CD14-positive monocyte (primary cell): ENCODE results near the gene SLC25A45. TPM values are rescaled to one million over a fixed set of nuclear protein-coding genes. Genes with fewer than 3 reads are reported as not detected.
A peak's percentile ranks its signal among the peaks of the same experiment; 100 is the strongest.

Experiments
- DNase-seq, 3 donors: peaks; one replicate each; pipeline ENCODE4 v3.0.0-alpha.2; 2011 to 2022
- H2AFZ ChIP-seq: 2 replicates; pipeline ENCODE4 v1.6.0; 2012; ENCODE audit warnings: mild to moderate bottlenecking, low read depth, low read length, inconsistent platforms; ENCODE audit not compliant: insufficient read depth, poor library complexity, severe bottlenecking
- H3K27ac ChIP-seq, 2 donors: 1 replicate in 1 of 2; 2 replicates in 1 of 2; pipeline ENCODE4 v1.5.1; 2012 to 2013; ENCODE audit warnings: low read length in 2 of 2, control low read depth in 1 of 2, inconsistent platforms in 1 of 2, low read depth in 1 of 2, mild to moderate bottlenecking in 1 of 2
- H3K27me3 ChIP-seq, 2 donors: one replicate each; pipeline versions ENCODE4 v1.6.0 to v1.6.1; 2011 to 2013; ENCODE audit warnings: low read length in 2 of 2; ENCODE audit not compliant: control insufficient read depth in 2 of 2, insufficient read depth in 2 of 2
- H3K36me3 ChIP-seq, 2 donors: replicated peaks in 1 of 2; 1 replicate in 1 of 2; 2 replicates in 1 of 2; pipeline versions ENCODE4 v1.5.1 to v1.6.1; 2012 to 2013; ENCODE audit warnings: low read length in 2 of 2, control low read depth in 1 of 2, inconsistent platforms in 1 of 2, mild to moderate bottlenecking in 1 of 2; ENCODE audit not compliant: insufficient read depth in 2 of 2, control insufficient read depth in 1 of 2
- H3K4me1 ChIP-seq, 2 donors: 1 replicate in 1 of 2; 2 replicates in 1 of 2; pipeline versions ENCODE4 v1.5.1 to v1.6.1; 2012 to 2013; ENCODE audit warnings: low read length in 2 of 2, control low read depth in 1 of 2, inconsistent platforms in 1 of 2, mild to moderate bottlenecking in 1 of 2, moderate library complexity in 1 of 2; ENCODE audit not compliant: insufficient read depth in 2 of 2, control insufficient read depth in 1 of 2
- H3K4me2 ChIP-seq: replicated peaks from 2 replicates; pipeline ENCODE3; 2012; ENCODE audit warnings: low read length, moderate library complexity, mild to moderate bottlenecking; ENCODE audit not compliant: poor library complexity, severe bottlenecking; ENCODE audit errors: extremely low read depth
- H3K4me3 ChIP-seq, 3 experiments: fragments of 200-600 bp in 1 of 3; sonication (generic) in 1 of 3; replicated peaks in 1 of 3; 1 replicate in 2 of 3; 2 replicates in 1 of 3; pipeline ENCODE4 v1.5.1; 2011 to 2013; ENCODE audit warnings: low read length in 3 of 3, mild to moderate bottlenecking in 3 of 3, control low read depth in 2 of 3, low read depth in 2 of 3, inconsistent platforms in 1 of 3, moderate library complexity in 1 of 3
- H3K79me2 ChIP-seq: 2 replicates; pipeline ENCODE4 v1.6.0; 2012; ENCODE audit warnings: mild to moderate bottlenecking, control low read depth, inconsistent platforms, low read length, moderate library complexity; ENCODE audit not compliant: insufficient read depth
- H3K9ac ChIP-seq: 2 replicates; pipeline ENCODE4 v1.6.0; 2017; ENCODE audit warnings: low read length, mild to moderate bottlenecking; ENCODE audit not compliant: insufficient read depth, poor library complexity, severe bottlenecking
- H3K9me3 ChIP-seq, 2 donors: replicated peaks in 1 of 2; 1 replicate in 1 of 2; 2 replicates in 1 of 2; pipeline versions ENCODE4 v1.5.1 to v1.6.1; 2012 to 2013; ENCODE audit warnings: low read length in 2 of 2, control low read depth in 1 of 2; ENCODE audit not compliant: control insufficient read depth in 1 of 2, insufficient read depth in 1 of 2
- H4K20me1 ChIP-seq: 2 replicates; pipeline ENCODE4 v1.6.0; 2012; ENCODE audit warnings: mild to moderate bottlenecking, low read length, control low read depth, moderate library complexity; ENCODE audit not compliant: insufficient read depth
- H3K27ac Mint-ChIP-seq, 7 donors: one replicate each; pipeline ENCODE4 v1.8.0; 2020; ENCODE audit warnings: mild to moderate bottlenecking in 7 of 7, mixed read lengths in 7 of 7, moderate library complexity in 6 of 7, inconsistent platforms in 2 of 7
- H3K27me3 Mint-ChIP-seq, 3 donors: one replicate each; pipeline ENCODE4 v1.8.0; 2021 to 2022; ENCODE audit warnings: low read depth in 3 of 3, mild to moderate bottlenecking in 3 of 3, mixed read lengths in 3 of 3, moderate library complexity in 3 of 3, inconsistent platforms in 1 of 3
- H3K36me3 Mint-ChIP-seq, 2 donors: one replicate each; pipeline ENCODE4 v1.8.0; 2020; ENCODE audit warnings: mixed read lengths in 2 of 2, inconsistent platforms in 1 of 2, mild to moderate bottlenecking in 1 of 2
- H3K4me1 Mint-ChIP-seq: one replicate; pipeline ENCODE4 v1.8.0; 2020; ENCODE audit warnings: mild to moderate bottlenecking, mixed read lengths
- H3K4me3 Mint-ChIP-seq, 2 donors: one replicate each; pipeline ENCODE4 v1.8.0; 2020; ENCODE audit warnings: mild to moderate bottlenecking in 2 of 2, mixed read lengths in 2 of 2, moderate library complexity in 1 of 2
- H3K9me3 Mint-ChIP-seq, 7 donors: one replicate each; pipeline ENCODE4 v1.8.0; 2020 to 2022; ENCODE audit warnings: mixed read lengths in 7 of 7, mild to moderate bottlenecking in 6 of 7, moderate library complexity in 6 of 7, inconsistent platforms in 2 of 7
- CTCF ChIP-seq: fragments of 200-600 bp; IDR thresholded peaks from one replicate; pipeline ENCODE4 v1.8.0; 2022; ENCODE audit warnings: antibody characterized with exemption, mild to moderate bottlenecking
- WGBS: methylation state at CpG from one replicate; pipeline ENCODE4 v1.1.5; 2013; ENCODE audit warnings: missing lambda C conversion rate; ENCODE audit not compliant: insufficient coverage; 5-methylcytosine and 5-hydroxymethylcytosine counted together
- intact Hi-C, 2 donors: fragments of 100-400 bp; cut with micrococcal nuclease; formaldehyde crosslinking; loops; one replicate each; pipeline versions ENCODE4 v1.15.0 to v1.15.1; 2023
- polyA plus RNA-seq, 3 donors: library from polyadenylated mRNA; depleted of rRNA in 1 of 3; unstranded in 2 of 3; stranded (reverse) in 1 of 3; fragments of 300-500 nt in 2 of 3; fragments of >200 nt in 1 of 3; fragmentation: Illumina TruSeq in 2 of 3; gene quantifications; 1 replicate in 2 of 3; 2 replicates in 1 of 3; pipeline ENCODE4 v1.2.3, GENCODE V29; 2012 to 2021

SLC25A45 gene
- polyA plus RNA-seq, 3 donors, result 3.7 to 11.3 (median 4.1) TPM

- no peaks in the 10 kb centered on the region for H3K79me2 ChIP-seq
- peaks cover 45% of the 10 kb centered on the region for H4K20me1 ChIP-seq
- Mint-ChIP-seq H3K4me1 (peaks cover 19% of the 10 kb centered on the region), H3K4me3 (no peak overlapping the region), H3K27me3 (peaks cover 0 to 3% (median 0%) of the 10 kb centered on the region in 3 donors), H3K36me3 (peaks cover 55 to 84% of the 10 kb centered on the region in 2 donors), H3K27ac (peak overlapping the region in 2 of 7 donors; percentile 84 to 89), H3K9me3 (peaks cover 0 to 2% (median 0%) of the 10 kb centered on the region in 7 donors)
- H3K4me3 ChIP-seq, result no peak overlapping the region
- DNase-seq, result no peak
- H3K27me3 ChIP-seq, result no peaks in the 10 kb centered on the region
- H3K9me3 ChIP-seq, result no peaks in the 10 kb centered on the region
- no CpG with 5 or more reads among the region's 2 CpGs for WGBS
- H2AFZ ChIP-seq, result no peak overlapping the region
- no peak overlapping the region for H3K9ac ChIP-seq
- H3K4me1 ChIP-seq, result peaks cover 21 to 24% of the 10 kb centered on the region in 2 donors
- no peak overlapping the region for H3K27ac ChIP-seq
- H3K36me3 ChIP-seq, result peaks cover 43 to 76% of the 10 kb centered on the region in 2 donors
- no peak for TF ChIP-seq CTCF
- intact Hi-C loops, result loop anchor here in 1 of 2 donors (5.0 kb wide), 1 partner anchor 35 kb away; no protein-coding TSS in a partner anchor
- H3K4me2 ChIP-seq, result no peak overlapping the region
Measured at GRCh38 chr11:65402790-65403189, 20.3 kb upstream of the SLC25A45 start.

- intact Hi-C loops, result loop anchor here in 1 of 2 donors (5.0 kb wide), 1 partner anchor 35 kb away; no protein-coding TSS in a partner anchor
- H3K27ac ChIP-seq, result no peak overlapping the region
- peaks cover 60 to 84% of the 10 kb centered on the region in 2 donors for H3K36me3 Mint-ChIP-seq
Measured at GRCh38 chr11:65401803-65402248, 19.4 kb upstream of the SLC25A45 start.

More at GRCh38 chr11:65401803-65402248, 19.4 kb upstream of the SLC25A45 start:
- 100% methylated on average over 2 of the region's 10 CpGs for WGBS
- H3K9ac ChIP-seq, result no peak overlapping the region
- no peak overlapping the region for H2AFZ ChIP-seq
- Mint-ChIP-seq H3K4me3 (no peak overlapping the region), H3K27ac (no peak overlapping the region), H3K9me3 (peaks cover 0 to 1% (median 0%) of the 10 kb centered on the region in 7 donors), H3K4me1 (peaks cover 19% of the 10 kb centered on the region), H3K27me3 (peaks cover 0 to 3% (median 0%) of the 10 kb centered on the region in 3 donors)
- H3K4me2 ChIP-seq, result no peak overlapping the region
- H3K4me3 ChIP-seq, result no peak overlapping the region
- H3K36me3 ChIP-seq, result peaks cover 49 to 76% of the 10 kb centered on the region in 2 donors
- no peaks in the 10 kb centered on the region for H3K79me2 ChIP-seq
- DNase-seq, result no peak
- no peak for TF ChIP-seq CTCF
- H3K27me3 ChIP-seq, result no peaks in the 10 kb centered on the region
- peaks cover 21 to 24% of the 10 kb centered on the region in 2 donors for H3K4me1 ChIP-seq
- peaks cover 53% of the 10 kb centered on the region for H4K20me1 ChIP-seq
- no peaks in the 10 kb centered on the region for H3K9me3 ChIP-seq
